DND-41 (cell line): ENCODE measurements around the gene CDC37.

Experiments
- ATAC-seq: fragments of 200-7000 bp; cut with Tn5 transposase; 3 replicates; pipeline ENCODE4 v1.9.1; 2021; ENCODE audit warnings: low read depth; ENCODE audit not compliant: insufficient read depth
- DNase-seq: peaks from one replicate; pipeline ENCODE4 v3.0.0-alpha.2; 2020
- H2AFZ ChIP-seq: 2 replicates; pipeline ENCODE4 v1.6.0; 2012; ENCODE audit warnings: low read depth, low read length
- H3K27ac ChIP-seq: 2 replicates; pipeline ENCODE4 v1.5.1; 2012; ENCODE audit warnings: low read length, inconsistent platforms
- H3K27me3 ChIP-seq: fragments of 200-600 bp; sonication (generic); 2 replicates; pipeline ENCODE4 v1.6.0; 2012; ENCODE audit warnings: low read length, mild to moderate bottlenecking, inconsistent platforms; ENCODE audit not compliant: insufficient read depth, poor library complexity
- H3K36me3 ChIP-seq: 2 replicates; pipeline ENCODE4 v1.5.1; 2012; ENCODE audit warnings: low read length, inconsistent platforms; ENCODE audit not compliant: insufficient read depth
- H3K4me1 ChIP-seq: 2 replicates; pipeline ENCODE4 v1.5.1; 2012; ENCODE audit warnings: mild to moderate bottlenecking, low read length; ENCODE audit not compliant: insufficient read depth
- H3K4me2 ChIP-seq: 2 replicates; pipeline ENCODE4 v1.6.0; 2012; ENCODE audit warnings: mild to moderate bottlenecking, moderate library complexity, low read length, inconsistent platforms; ENCODE audit not compliant: insufficient read depth
- H3K4me3 ChIP-seq, 2 experiments: fragments of 200-600 bp in 1 of 2; shearing (Covaris generic) in 1 of 2; 2 replicates each; pipeline ENCODE4 v1.5.1; 2012 to 2016; ENCODE audit warnings: inconsistent platforms in 2 of 2, low read length in 2 of 2, mild to moderate bottlenecking in 2 of 2, low read depth in 1 of 2, moderate library complexity in 1 of 2
- H3K79me2 ChIP-seq: 2 replicates; pipeline ENCODE4 v1.6.0; 2012; ENCODE audit warnings: low read length, inconsistent platforms; ENCODE audit not compliant: insufficient read depth
- H3K9ac ChIP-seq: 2 replicates; pipeline ENCODE4 v1.6.0; 2012; ENCODE audit warnings: low read depth, mild to moderate bottlenecking, inconsistent platforms, low read length, moderate library complexity
- H3K9me3 ChIP-seq: 2 replicates; pipeline ENCODE4 v1.5.1; 2012; ENCODE audit warnings: low read length, moderate library complexity, mild to moderate bottlenecking, inconsistent platforms; ENCODE audit not compliant: insufficient read depth, severe bottlenecking
- H4K20me1 ChIP-seq: 2 replicates; pipeline ENCODE4 v1.6.0; 2012; ENCODE audit warnings: low read length; ENCODE audit not compliant: insufficient read depth
- EZH2 ChIP-seq: IDR thresholded peaks from 3 replicates; pipeline ENCODE4 v1.6.1; 2012; ENCODE audit warnings: borderline replicate concordance, low read depth, mild to moderate bottlenecking, moderate library complexity, low read length, inconsistent platforms; ENCODE audit not compliant: severe bottlenecking
- TF ChIP-seq, protein P1 (sequence below): IDR thresholded peaks from 2 replicates; pipeline ENCODE4 v1.5.1; 2012; ENCODE audit warnings: borderline replicate concordance, low read length, moderate library complexity, mild to moderate bottlenecking; ENCODE audit not compliant: poor library complexity, severe bottlenecking; ENCODE audit errors: extremely low read depth

The CDC37 gene

DNA sequence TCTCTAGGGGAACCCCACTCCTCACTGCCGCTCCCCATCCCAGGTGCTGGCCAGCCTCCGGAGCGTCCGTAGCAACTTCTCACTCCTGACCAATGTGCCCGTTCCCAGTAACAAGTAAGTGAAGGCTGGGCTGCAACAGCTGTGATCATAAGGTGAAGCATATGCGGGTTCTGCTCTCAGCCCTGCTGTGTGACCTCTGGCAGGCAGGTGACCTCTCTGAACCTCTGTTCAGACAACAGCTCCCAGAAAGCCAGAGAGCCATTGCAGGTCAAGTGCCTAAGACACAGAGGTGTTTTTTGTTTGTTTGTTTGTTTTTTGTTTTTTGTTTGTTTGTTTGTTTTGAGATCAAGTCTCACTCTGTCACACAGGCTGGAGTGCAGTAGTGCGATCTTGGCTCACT lies 45.7 kb upstream of the CDC37 start:
- Histone ChIP-seq H3K4me1 (no peaks in the 10 kb centered on the region), H3K36me3 (no peaks in the 10 kb centered on the region), H4K20me1 (peaks cover 3% of the 10 kb centered on the region; the same call in 1 of the 2 replicates)

DNA sequence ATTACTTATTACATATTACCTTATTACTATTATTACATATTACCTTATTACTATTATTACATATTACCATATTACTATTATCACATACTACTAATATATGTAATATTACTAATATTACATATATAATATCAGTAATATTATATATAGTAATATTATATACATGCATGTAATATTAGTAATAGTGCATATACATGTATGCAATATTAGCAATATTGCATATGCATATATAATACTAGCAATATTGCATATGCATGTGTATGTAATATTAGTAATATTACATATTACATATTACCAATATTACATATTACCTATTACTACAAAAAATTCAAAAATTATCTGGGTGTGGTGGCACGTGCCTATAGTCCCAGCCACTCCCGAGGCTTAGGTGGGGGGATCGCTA lies 39.4 kb upstream of the CDC37 start:
- no peaks in the 10 kb centered on the region for H3K9me3 ChIP-seq
- no peaks in the 10 kb centered on the region for H4K20me1 ChIP-seq
- no peaks in the 10 kb centered on the region for H3K27me3 ChIP-seq
- H3K4me2 ChIP-seq = no peak overlapping the region
- no peaks in the 10 kb centered on the region for H3K79me2 ChIP-seq
- H3K9ac ChIP-seq = no peak overlapping the region
- H3K4me3 ChIP-seq = no peak overlapping the region
- ATAC-seq = no peak
- no peaks in the 10 kb centered on the region for H3K36me3 ChIP-seq
- H3K4me1 ChIP-seq = no peaks in the 10 kb centered on the region
- TF ChIP-seq, protein P1, sequence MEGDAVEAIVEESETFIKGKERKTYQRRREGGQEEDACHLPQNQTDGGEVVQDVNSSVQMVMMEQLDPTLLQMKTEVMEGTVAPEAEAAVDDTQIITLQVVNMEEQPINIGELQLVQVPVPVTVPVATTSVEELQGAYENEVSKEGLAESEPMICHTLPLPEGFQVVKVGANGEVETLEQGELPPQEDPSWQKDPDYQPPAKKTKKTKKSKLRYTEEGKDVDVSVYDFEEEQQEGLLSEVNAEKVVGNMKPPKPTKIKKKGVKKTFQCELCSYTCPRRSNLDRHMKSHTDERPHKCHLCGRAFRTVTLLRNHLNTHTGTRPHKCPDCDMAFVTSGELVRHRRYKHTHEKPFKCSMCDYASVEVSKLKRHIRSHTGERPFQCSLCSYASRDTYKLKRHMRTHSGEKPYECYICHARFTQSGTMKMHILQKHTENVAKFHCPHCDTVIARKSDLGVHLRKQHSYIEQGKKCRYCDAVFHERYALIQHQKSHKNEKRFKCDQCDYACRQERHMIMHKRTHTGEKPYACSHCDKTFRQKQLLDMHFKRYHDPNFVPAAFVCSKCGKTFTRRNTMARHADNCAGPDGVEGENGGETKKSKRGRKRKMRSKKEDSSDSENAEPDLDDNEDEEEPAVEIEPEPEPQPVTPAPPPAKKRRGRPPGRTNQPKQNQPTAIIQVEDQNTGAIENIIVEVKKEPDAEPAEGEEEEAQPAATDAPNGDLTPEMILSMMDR = no peak
- no peak for TF ChIP-seq EZH2
- H3K27ac ChIP-seq = no peak overlapping the region
- DNase-seq = no peak
- no peak overlapping the region for H2AFZ ChIP-seq

More for the DNA sequence above, 45.7 kb upstream of the CDC37 start:
- Histone ChIP-seq H3K4me3 (no peak overlapping the region), H3K9ac (no peak overlapping the region), H3K4me2 (no peak overlapping the region), H3K27ac (no peak overlapping the region), H2AFZ (no peak overlapping the region), H3K9me3 (no peaks in the 10 kb centered on the region), H3K27me3 (no peaks in the 10 kb centered on the region), H3K79me2 (no peaks in the 10 kb centered on the region)
- DNase-seq (no peak), ATAC-seq (no peak)
- TF ChIP-seq EZH2 = no peak
- TF ChIP-seq, protein P1 = no peak

DNA sequence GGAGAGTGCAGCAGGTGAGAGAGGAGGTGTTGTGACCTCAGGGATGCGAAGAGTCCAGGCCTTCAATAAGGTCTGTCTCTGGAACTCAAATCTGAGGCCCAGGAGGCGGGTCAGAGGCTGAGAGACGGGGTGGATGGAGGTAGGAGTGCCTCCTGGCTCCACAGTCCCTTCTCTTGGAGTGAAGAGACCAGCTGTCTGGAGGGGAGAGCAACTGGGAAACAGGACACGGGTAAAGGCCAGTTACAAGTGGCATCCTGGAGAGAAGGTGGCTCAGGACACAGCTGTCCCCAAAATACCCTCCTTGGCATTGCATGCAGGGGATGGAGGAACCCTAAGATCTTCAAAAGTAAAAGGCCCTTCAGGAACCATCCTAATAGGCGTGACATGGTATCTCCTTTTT lies 36.2 kb upstream of the CDC37 start:
- H3K4me2 ChIP-seq = no peak overlapping the region
- H3K9me3 ChIP-seq = no peaks in the 10 kb centered on the region
- no peaks in the 10 kb centered on the region for H3K4me1 ChIP-seq
- H4K20me1 ChIP-seq = no peaks in the 10 kb centered on the region; the same call in 1 of the 2 replicates
- no peak for ATAC-seq
- H3K27ac ChIP-seq = no peak overlapping the region
- no peaks in the 10 kb centered on the region for H3K79me2 ChIP-seq
- H3K4me3 ChIP-seq = no peak overlapping the region
- DNase-seq = no peak
- TF ChIP-seq, protein P1 = no peak
- TF ChIP-seq EZH2 = no peak
- H3K9ac ChIP-seq = no peak overlapping the region
- no peaks in the 10 kb centered on the region for H3K36me3 ChIP-seq
- no peak overlapping the region for H2AFZ ChIP-seq
- H3K27me3 ChIP-seq = no peaks in the 10 kb centered on the region

DNA sequence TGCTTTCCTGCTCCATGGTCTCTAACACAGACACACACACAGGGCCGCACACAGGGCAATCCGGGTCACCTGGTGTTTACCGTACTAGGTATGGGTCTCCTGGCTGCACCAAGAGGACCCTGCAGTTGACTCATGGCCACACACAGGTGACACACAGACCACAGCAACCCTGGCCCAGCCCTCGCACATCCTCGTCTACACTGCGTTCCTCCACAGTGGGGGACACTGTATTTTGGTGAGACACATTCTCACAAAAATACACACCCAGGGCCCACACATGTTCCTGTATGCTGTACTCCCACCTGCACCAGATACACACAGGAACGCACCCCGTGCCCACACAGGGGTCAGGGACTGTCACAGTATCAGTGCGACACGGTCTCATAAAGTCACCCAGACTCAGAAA lies 29.8 kb upstream of the CDC37 start:
- no peak for ATAC-seq
- no peaks in the 10 kb centered on the region for H3K27me3 ChIP-seq

More for the DNA sequence above, 29.8 kb upstream of the CDC37 start:
- Histone ChIP-seq H3K9ac (no peak overlapping the region), H4K20me1 (no peaks in the 10 kb centered on the region; the same call in 1 of the 2 replicates), H3K4me3 (no peak overlapping the region), H3K36me3 (no peaks in the 10 kb centered on the region), H3K79me2 (no peaks in the 10 kb centered on the region), H3K4me1 (peaks cover 12% of the 10 kb centered on the region), H3K27ac (no peak overlapping the region), H3K4me2 (no peak overlapping the region), H3K9me3 (no peaks in the 10 kb centered on the region), H2AFZ (no peak overlapping the region)
- TF ChIP-seq EZH2 = no peak
- TF ChIP-seq, protein P1 = no peak
- DNase-seq = no peak
